Measurements from ENCODE around the gene ZNF592. TPM values are rescaled to one million over a fixed set of nuclear protein-coding genes. Genes with fewer than 3 reads are reported as not detected.

ZNF592 gene
- total and polyA plus RNA-seq, 9 of the 15 experiments (the other 6 are each of a cell fraction or from before 2014, with no cell fraction given): 0.88 to 23.8 (median 7.4) TPM

DNA sequence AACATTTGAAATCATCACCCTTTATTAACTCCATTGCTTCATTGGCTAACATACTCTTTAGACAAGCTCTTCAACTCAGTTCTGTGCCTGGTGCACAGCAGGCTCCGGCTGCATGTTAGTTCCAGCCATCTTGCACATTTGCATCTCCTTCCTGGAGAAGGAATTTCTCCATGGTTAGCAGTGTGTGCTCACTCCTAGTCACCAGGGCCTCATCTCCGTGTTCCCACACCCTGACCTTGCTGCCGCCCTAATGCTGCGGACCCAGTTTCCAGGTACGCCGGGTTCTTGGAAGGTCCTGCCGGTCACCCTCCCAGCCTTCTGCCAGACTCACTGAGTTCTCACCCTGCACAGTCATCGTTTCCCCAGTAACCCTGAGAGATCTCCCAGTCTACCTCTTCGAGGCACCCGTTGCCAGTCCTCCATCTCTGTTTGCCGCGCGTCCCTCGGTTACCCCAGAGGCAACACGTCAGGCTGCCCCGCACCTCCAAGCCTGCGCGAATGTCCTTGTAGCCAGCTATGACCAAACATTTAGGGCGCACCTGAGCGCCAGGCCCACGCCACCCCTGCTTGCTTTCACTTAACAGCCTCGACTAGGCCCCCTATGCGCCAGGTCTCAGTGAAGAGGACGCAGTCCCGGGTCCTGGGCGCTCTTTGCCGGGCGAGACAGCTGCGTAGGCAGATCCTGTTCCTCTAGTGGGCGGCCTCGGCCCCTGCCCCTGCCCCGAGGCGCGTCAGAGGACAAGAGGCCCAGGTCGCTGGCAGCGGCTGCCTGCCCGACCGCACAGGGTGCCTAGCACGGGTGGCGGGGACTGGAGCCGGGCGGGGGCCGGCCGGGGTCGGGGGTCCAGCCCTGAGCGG, 747 bp upstream of the ZNF592 start (continued):
- TF ChIP-seq RBM14 (IDR thresholded peaks at IDR 0.05; ENCODE audit: borderline replicate concordance, insufficient read depth, low read depth, low read length) (no peak), IFI16 (CRISPR knock-in tag; IDR thresholded peaks at IDR 0.05) (no peak), SAP30 (IDR thresholded peaks at IDR 0.05; ENCODE audit: borderline replicate concordance, insufficient read depth, low read depth, low read length, poor library complexity, severe bottlenecking) (peak; percentile 57), ZNF695 (CRISPR knock-in tag; IDR thresholded peaks at IDR 0.05) (no peak), ZKSCAN8 (CRISPR knock-in tag; IDR thresholded peaks at IDR 0.05) (no peak), ZNF384 (IDR thresholded peaks at IDR 0.05; ENCODE audit: low read depth, low read length) (no peak), POLR3G (IDR thresholded peaks at IDR 0.05; ENCODE audit: extremely low read depth, insufficient read length, insufficient replicate concordance) (no peak), U2AF2 (optimal IDR thresholded peaks at IDR 0.05; ENCODE audit: low read depth, low read length) (no peak), ZNF134 (CRISPR knock-in tag; conservative IDR thresholded peaks at IDR 0.05) (no peak), DDX20 (tag; IDR thresholded peaks at IDR 0.05; ENCODE audit: low read depth) (no peak), SP1 (CRISPR knock-in tag; IDR thresholded peaks at IDR 0.05) (peak; percentile 59; the same call in 1 of the 2 replicates), HMG20A (CRISPR knock-in tag; conservative IDR thresholded peaks at IDR 0.05) (no peak), ZBTB8A (IDR thresholded peaks at IDR 0.05; ENCODE audit: partially characterized antibody) (no peak), BRD9 (IDR thresholded peaks at IDR 0.05; ENCODE audit: low read depth, partially characterized antibody) (no peak), TCF7L2 (IDR thresholded peaks at IDR 0.05; ENCODE audit: low read depth, low read length) (no peak)
- TF ChIP-seq, protein P1, sequence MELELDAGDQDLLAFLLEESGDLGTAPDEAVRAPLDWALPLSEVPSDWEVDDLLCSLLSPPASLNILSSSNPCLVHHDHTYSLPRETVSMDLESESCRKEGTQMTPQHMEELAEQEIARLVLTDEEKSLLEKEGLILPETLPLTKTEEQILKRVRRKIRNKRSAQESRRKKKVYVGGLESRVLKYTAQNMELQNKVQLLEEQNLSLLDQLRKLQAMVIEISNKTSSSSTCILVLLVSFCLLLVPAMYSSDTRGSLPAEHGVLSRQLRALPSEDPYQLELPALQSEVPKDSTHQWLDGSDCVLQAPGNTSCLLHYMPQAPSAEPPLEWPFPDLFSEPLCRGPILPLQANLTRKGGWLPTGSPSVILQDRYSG (tag; conservative IDR thresholded peaks at IDR 0.05; ENCODE audit: low read depth): no peak
- TF ChIP-seq, protein P2, sequence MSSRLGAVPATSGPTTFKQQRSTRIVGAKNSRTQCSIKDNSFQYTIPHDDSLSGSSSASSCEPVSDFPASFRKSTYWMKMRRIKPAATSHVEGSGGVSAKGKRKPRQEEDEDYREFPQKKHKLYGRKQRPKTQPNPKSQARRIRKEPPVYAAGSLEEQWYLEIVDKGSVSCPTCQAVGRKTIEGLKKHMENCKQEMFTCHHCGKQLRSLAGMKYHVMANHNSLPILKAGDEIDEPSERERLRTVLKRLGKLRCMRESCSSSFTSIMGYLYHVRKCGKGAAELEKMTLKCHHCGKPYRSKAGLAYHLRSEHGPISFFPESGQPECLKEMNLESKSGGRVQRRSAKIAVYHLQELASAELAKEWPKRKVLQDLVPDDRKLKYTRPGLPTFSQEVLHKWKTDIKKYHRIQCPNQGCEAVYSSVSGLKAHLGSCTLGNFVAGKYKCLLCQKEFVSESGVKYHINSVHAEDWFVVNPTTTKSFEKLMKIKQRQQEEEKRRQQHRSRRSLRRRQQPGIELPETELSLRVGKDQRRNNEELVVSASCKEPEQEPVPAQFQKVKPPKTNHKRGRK (tag; IDR thresholded peaks at IDR 0.05): no peak
- TF ChIP-seq, protein P3, sequence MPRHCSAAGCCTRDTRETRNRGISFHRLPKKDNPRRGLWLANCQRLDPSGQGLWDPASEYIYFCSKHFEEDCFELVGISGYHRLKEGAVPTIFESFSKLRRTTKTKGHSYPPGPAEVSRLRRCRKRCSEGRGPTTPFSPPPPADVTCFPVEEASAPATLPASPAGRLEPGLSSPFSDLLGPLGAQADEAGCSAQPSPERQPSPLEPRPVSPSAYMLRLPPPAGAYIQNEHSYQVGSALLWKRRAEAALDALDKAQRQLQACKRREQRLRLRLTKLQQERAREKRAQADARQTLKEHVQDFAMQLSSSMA (CRISPR knock-in tag; IDR thresholded peaks at IDR 0.05): no peak
- TF ChIP-seq, protein P4, sequence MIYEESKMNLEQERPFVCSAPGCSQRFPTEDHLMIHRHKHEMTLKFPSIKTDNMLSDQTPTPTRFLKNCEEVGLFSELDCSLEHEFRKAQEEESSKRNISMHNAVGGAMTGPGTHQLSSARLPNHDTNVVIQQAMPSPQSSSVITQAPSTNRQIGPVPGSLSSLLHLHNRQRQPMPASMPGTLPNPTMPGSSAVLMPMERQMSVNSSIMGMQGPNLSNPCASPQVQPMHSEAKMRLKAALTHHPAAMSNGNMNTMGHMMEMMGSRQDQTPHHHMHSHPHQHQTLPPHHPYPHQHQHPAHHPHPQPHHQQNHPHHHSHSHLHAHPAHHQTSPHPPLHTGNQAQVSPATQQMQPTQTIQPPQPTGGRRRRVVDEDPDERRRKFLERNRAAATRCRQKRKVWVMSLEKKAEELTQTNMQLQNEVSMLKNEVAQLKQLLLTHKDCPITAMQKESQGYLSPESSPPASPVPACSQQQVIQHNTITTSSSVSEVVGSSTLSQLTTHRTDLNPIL (CRISPR knock-in tag; IDR thresholded peaks at IDR 0.05): no peak
- TF ChIP-seq, protein P5, sequence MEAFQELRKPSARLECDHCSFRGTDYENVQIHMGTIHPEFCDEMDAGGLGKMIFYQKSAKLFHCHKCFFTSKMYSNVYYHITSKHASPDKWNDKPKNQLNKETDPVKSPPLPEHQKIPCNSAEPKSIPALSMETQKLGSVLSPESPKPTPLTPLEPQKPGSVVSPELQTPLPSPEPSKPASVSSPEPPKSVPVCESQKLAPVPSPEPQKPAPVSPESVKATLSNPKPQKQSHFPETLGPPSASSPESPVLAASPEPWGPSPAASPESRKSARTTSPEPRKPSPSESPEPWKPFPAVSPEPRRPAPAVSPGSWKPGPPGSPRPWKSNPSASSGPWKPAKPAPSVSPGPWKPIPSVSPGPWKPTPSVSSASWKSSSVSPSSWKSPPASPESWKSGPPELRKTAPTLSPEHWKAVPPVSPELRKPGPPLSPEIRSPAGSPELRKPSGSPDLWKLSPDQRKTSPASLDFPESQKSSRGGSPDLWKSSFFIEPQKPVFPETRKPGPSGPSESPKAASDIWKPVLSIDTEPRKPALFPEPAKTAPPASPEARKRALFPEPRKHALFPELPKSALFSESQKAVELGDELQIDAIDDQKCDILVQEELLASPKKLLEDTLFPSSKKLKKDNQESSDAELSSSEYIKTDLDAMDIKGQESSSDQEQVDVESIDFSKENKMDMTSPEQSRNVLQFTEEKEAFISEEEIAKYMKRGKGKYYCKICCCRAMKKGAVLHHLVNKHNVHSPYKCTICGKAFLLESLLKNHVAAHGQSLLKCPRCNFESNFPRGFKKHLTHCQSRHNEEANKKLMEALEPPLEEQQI (IDR thresholded peaks at IDR 0.05): no peak

Data from K562 (cell line).